ENCODE results near the gene RTKN2. TPM values are rescaled to one million over a fixed set of nuclear protein-coding genes. Genes with fewer than 3 reads are reported as not detected.

The RTKN2 gene
- total and polyA plus RNA-seq, 9 of the 15 experiments (the other 6 are each of a cell fraction or from before 2014, with no cell fraction given) = 0.03 to 0.11 (median 0.05) TPM; not detected in 2

DNA sequence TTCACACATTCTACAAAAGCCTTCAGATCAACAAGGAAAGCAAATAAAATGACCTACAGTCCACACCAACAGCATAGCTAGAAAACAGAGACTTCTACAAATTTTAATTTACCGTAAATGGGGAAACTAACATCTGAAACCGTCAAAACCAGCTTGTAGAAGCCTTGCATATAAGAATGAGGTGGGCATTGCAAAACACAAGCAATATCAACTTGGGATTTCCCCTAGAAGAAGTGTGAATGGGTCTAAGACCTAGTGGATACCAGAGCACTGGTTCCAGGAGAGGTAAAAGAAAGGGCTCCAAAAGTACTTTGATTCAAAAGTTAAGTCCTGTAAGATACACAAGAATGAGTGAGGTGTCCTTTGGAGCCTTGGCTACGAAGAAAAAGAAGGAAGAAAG is 18.7 kb downstream of the RTKN2 start:
- Histone ChIP-seq H3K36me3 (ENCODE audit: control insufficient read depth, insufficient read depth, low read length) (no peaks in the 10 kb centered on the region), H3K4me2 (ENCODE audit: insufficient read depth, low read length) (no peak overlapping the region), H3K9me3 (replicated peaks; ENCODE audit: control insufficient read depth, insufficient read depth, low read depth, low read length) (no peaks in the 10 kb centered on the region), H3K79me2 (ENCODE audit: control insufficient read depth, insufficient read depth, low read length) (no peaks in the 10 kb centered on the region), H3K9me1 (ENCODE audit: control insufficient read depth, insufficient read depth, low read length) (no peaks in the 10 kb centered on the region), H3K4me1 (replicated peaks in 1 of 2; ENCODE audit: control insufficient read depth in 2 of 2, insufficient read depth in 2 of 2, low read length in 2 of 2) (no peaks in the 10 kb centered on the region), H3K27ac (ENCODE audit: extremely low read depth, low read depth, low read length) (no peak overlapping the region), H3K4me3 (no peak overlapping the region), H3K9ac (ENCODE audit: insufficient read depth in 1 of 2, low read depth in 2 of 2, low read length in 2 of 2) (no peak overlapping the region), H4K20me1 (replicated peaks; ENCODE audit: control insufficient read depth, insufficient read depth, low read length) (no peaks in the 10 kb centered on the region), H2AFZ (ENCODE audit: low read depth, low read length) (no peak overlapping the region), H3K27me3 (ENCODE audit: control insufficient read depth in 2 of 2, insufficient read depth in 2 of 2, low read length in 2 of 2) (no peaks in the 10 kb centered on the region)
- CTCF ChIA-PET (ENCODE audit: low intra/inter-chr PET ratio) = interaction anchor here (0.6 kb wide), 1 partner anchor 140 kb away, joined by 4 read pairs; no protein-coding TSS in a partner anchor
- in situ Hi-C loops (cut with MboI) = loop anchor here (10.0 kb wide), 1 partner anchor 205 kb away; no protein-coding TSS in a partner anchor
- WGBS (ENCODE audit: insufficient coverage, low coverage, missing lambda C conversion rate) = 2% methylated on average over 3 of the region's 3 CpGs
- no peak for DNase-seq (ENCODE audit: extremely low read depth in 1 of 4, low spot score in 3 of 4)
- intact Hi-C loops (cut with micrococcal nuclease) = loop anchor here (5.0 to 10.0 kb wide), 5 partner anchors 53 to 1472 kb away; no protein-coding TSS in a partner anchor
- no peak for ATAC-seq
- no TSS peak for BruUV-seq (replicated peaks)
- TF ChIP-seq SIN3A (IDR thresholded peaks at IDR 0.05; ENCODE audit: borderline replicate concordance in 2 of 2, control insufficient read depth in 1 of 2, low read depth in 2 of 2, low read length in 2 of 2) (no peak), RB1 (IDR thresholded peaks at IDR 0.05; ENCODE audit: low read depth) (no peak), SIRT6 (IDR thresholded peaks at IDR 0.05; ENCODE audit: low read depth, low read length) (no peak), TCFL5 (CRISPR knock-in tag; conservative IDR thresholded peaks at IDR 0.05) (no peak)
- no peak for FAIRE-seq
- POLR2A ChIA-PET = interaction anchor here (0.6 kb wide), 1 partner anchor 111 kb away, joined by 3 read pairs; no protein-coding TSS in a partner anchor

- H3K36me3 ChIP-seq (ENCODE audit: control insufficient read depth, insufficient read depth, low read length) = no peaks in the 10 kb centered on the region
- H3K9me3 ChIP-seq (replicated peaks; ENCODE audit: control insufficient read depth, insufficient read depth, low read depth, low read length) = no peaks in the 10 kb centered on the region
- no peak overlapping the region for H3K9ac ChIP-seq (ENCODE audit: insufficient read depth in 1 of 2, low read depth in 2 of 2, low read length in 2 of 2)
- H3K4me3 ChIP-seq = no peak overlapping the region
- no peak for TF ChIP-seq CBX1 (IDR thresholded peaks at IDR 0.05; ENCODE audit: low read depth)
- TF ChIP-seq, protein P1, sequence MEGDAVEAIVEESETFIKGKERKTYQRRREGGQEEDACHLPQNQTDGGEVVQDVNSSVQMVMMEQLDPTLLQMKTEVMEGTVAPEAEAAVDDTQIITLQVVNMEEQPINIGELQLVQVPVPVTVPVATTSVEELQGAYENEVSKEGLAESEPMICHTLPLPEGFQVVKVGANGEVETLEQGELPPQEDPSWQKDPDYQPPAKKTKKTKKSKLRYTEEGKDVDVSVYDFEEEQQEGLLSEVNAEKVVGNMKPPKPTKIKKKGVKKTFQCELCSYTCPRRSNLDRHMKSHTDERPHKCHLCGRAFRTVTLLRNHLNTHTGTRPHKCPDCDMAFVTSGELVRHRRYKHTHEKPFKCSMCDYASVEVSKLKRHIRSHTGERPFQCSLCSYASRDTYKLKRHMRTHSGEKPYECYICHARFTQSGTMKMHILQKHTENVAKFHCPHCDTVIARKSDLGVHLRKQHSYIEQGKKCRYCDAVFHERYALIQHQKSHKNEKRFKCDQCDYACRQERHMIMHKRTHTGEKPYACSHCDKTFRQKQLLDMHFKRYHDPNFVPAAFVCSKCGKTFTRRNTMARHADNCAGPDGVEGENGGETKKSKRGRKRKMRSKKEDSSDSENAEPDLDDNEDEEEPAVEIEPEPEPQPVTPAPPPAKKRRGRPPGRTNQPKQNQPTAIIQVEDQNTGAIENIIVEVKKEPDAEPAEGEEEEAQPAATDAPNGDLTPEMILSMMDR (IDR thresholded peaks at IDR 0.05 in 2 of 3, conservative IDR thresholded peaks at IDR 0.05 in 1 of 3; ENCODE audit: insufficient read depth in 2 of 3, low read depth in 1 of 3, low read length in 3 of 3) = peak in 2 of 3 experiments; percentile 24 to 48; a peak in 3 of 6 replicates
- peak in 1 of 2 experiments; percentile 39; a peak in 2 of 4 replicates for TF ChIP-seq RAD21 (CRISPR knock-in tag; conservative IDR thresholded peaks at IDR 0.05 in 1 of 2, IDR thresholded peaks at IDR 0.05 in 1 of 2)
- TF ChIP-seq CREB5 (CRISPR knock-in tag; IDR thresholded peaks at IDR 0.05) = no peak
- no TSS peak for BruUV-seq (replicated peaks)
- ATAC-seq = no peak
- ChIA-PET CTCF (ENCODE audit: low intra/inter-chr PET ratio) (no interaction called here), POLR2A (interaction anchor here (0.6 to 0.7 kb wide), 2 partner anchors 17 to 20 kb away, joined by 3 read pairs; partner anchors contain the start of gene RTKN2)
- no peak for FAIRE-seq
- DNase-seq (ENCODE audit: extremely low read depth in 1 of 4, low spot score in 3 of 4) = no peak
- H2AFZ ChIP-seq (ENCODE audit: low read depth, low read length) = no peak overlapping the region
- H4K20me1 ChIP-seq (replicated peaks; ENCODE audit: control insufficient read depth, insufficient read depth, low read length) = no peaks in the 10 kb centered on the region
- in situ Hi-C loops (cut with MboI) = loop anchor here (10.0 kb wide), 1 partner anchor 204 kb away; no protein-coding TSS in a partner anchor
- intact Hi-C loops (cut with micrococcal nuclease) = loop anchor here (5.0 to 10.0 kb wide), 5 partner anchors 51 to 1474 kb away; no protein-coding TSS in a partner anchor
- no peak overlapping the region for H3K4me2 ChIP-seq (ENCODE audit: insufficient read depth, low read length)
- H3K27me3 ChIP-seq (ENCODE audit: control insufficient read depth in 2 of 2, insufficient read depth in 2 of 2, low read length in 2 of 2) = no peaks in the 10 kb centered on the region
- H3K9me1 ChIP-seq (ENCODE audit: control insufficient read depth, insufficient read depth, low read length) = no peaks in the 10 kb centered on the region
- no peak overlapping the region for H3K27ac ChIP-seq (ENCODE audit: extremely low read depth, low read depth, low read length)
- no peaks in the 10 kb centered on the region for H3K79me2 ChIP-seq (ENCODE audit: control insufficient read depth, insufficient read depth, low read length)
- WGBS (ENCODE audit: insufficient coverage, low coverage, missing lambda C conversion rate) = 0% methylated on average over 1 of the region's 1 CpG
- no peaks in the 10 kb centered on the region for H3K4me1 ChIP-seq (replicated peaks in 1 of 2; ENCODE audit: control insufficient read depth in 2 of 2, insufficient read depth in 2 of 2, low read length in 2 of 2)
These were observed 20.2 kb downstream of the RTKN2 start for GRCh38 chr10:62248465-62248864.

Data from K562 (cell line).